Omental fat pad (tissue), 4 donors: ENCODE measurements around the gene WDR26. TPM values are rescaled to one million over a fixed set of nuclear protein-coding genes. Genes with fewer than 3 reads are reported as not detected.

Experiments
- ATAC-seq: fragments of 150-250 bp; one replicate; pipeline ENCODE4 v1.9.1; 2016; ENCODE audit warnings: mild to moderate bottlenecking, moderate library complexity; ENCODE audit not compliant: low FRiP score
- DNase-seq: peaks from one replicate; pipeline ENCODE4 v3.0.0-alpha.2; 2019; ENCODE audit warnings: low spot score
- CTCF ChIP-seq, 3 donors: fragments of 450-650 bp; IDR thresholded peaks; one replicate each; pipeline ENCODE4 v1.5.1; 2016 to 2017; ENCODE audit warnings: antibody characterized with exemption in 3 of 3, mild to moderate bottlenecking in 3 of 3, moderate library complexity in 2 of 3
- total RNA-seq, 4 donors: library from RNA; depleted of rRNA; stranded (reverse); fragments of >200 nt; gene quantifications; one replicate each; pipeline ENCODE4 v1.1.0, GENCODE V29; 2016

Gene WDR26
- total RNA-seq, 4 donors from 2014 or later = 79.9 to 101 (median 93.8) TPM

GRCh38 chr1:224459966-224460365, 25.4 kb upstream of the WDR26 start:
- ATAC-seq = no peak
- no peak for TF ChIP-seq CTCF (IDR thresholded peaks at IDR 0.05)
- DNase-seq = no peak

DNA sequence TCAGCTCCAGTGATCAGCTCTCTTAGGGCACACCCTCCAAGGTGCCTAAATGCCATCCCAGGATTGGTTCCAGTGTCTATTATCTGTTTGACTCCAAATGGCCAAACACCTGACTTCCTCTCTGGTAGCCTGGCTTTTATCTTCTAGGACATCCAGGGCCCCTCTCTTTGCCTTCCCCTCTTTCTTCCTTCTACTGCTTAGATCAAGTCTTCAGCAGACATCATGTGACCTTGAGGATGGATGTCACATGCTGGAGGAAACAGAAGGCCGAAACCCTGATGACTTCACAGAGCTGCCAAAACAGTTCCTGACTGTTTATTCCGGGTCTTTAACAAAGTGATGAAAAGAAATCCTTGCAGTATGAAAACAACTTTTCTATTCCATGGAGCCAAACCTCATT, 24.4 kb upstream of the WDR26 start:
- ATAC-seq (no peak), DNase-seq (no peak)
- no peak for TF ChIP-seq CTCF (IDR thresholded peaks at IDR 0.05)

DNA sequence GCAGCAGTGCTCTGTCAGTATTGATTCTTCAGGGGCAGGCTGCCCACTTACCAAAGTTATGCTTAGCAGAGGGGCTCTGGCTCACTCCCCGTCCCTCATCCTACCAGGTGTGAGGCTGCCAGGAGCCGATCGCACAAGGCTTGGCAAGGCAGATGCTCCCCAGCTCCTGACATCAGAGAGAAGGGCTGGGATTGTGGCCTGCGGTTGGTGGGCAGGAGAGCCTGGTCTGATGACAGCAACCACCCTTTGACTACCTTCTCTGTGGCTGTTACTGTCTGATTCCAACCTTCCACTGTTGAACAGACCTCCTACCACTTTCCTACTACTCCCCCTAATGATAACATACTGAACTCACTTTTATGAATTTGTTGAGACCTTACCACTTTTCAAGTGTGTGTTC, 23.7 kb upstream of the WDR26 start:
- no peak for TF ChIP-seq CTCF (IDR thresholded peaks at IDR 0.05)
- no peak for ATAC-seq
- DNase-seq = no peak

DNA sequence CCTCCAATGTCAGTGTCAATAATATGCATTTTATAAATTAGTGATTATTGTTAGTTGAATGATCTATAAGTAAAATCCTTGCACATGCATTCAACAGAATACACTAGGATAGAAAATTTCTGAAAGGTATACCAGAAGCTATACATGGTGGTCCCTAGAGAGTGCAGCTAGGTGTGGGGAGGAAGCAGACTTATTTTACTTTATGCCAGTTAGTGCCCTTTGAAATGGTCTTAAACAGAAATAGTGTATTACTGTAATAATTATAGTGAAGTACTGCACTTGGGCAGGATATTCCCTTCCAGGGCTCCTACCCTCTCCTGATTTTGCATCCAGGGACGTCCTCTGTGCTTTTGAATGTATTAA, 23.2 kb upstream of the WDR26 start:
- DNase-seq = no peak
- ATAC-seq = no peak
- TF ChIP-seq CTCF (IDR thresholded peaks at IDR 0.05) = peak in 1 of 3 donors; percentile 41

DNA sequence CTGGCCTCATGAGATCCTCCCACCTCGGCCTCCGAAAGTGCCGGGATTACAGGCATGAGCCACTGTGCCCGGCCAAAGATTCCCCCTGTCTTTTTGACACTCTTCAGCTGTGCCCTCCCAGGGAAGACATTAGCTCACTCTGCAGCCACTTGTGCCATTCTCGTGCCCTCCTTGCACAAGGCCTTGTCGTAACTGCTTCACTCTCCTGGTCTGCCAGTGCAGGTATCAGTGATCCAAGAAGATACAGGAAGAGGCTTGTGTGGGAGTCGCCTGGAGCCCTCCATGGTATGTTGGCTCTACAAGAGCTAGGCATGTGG, 22.0 kb upstream of the WDR26 start:
- ATAC-seq (no peak), DNase-seq (no peak)
- no peak for TF ChIP-seq CTCF (IDR thresholded peaks at IDR 0.05)

DNA sequence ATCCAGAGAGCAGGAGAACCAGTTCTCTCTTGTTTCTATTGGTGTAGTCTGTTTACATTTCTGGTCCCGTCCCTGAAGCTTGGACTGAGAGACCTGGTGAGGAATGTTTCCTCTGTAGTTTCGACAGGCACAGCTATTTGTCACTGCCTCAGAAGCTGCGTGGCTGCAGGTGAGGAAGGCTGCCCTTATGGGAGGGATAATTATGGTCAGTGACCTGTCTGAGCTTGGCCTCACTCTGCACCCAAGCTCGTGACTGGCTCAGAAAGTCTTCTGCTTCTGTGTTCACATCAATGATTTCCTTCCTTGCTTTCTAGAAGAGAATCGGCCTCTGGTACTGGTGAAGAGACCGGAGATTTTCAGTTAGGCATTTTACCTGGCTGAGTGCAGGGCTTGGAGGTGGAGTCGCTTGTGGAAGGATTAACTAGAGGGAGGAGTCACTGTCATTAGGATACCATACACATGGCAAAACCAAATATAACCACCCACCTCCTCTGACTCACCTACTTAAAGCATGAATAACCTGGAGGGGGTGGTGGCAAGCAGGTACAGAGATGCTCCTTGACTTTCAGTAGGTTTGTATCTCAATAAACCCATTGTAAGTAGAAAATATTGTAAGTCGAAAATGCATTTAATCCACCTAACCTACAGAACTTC, 19.9 kb upstream of the WDR26 start:
- ATAC-seq (no peak), DNase-seq (no peak)
- TF ChIP-seq CTCF (IDR thresholded peaks at IDR 0.05) = no peak

DNA sequence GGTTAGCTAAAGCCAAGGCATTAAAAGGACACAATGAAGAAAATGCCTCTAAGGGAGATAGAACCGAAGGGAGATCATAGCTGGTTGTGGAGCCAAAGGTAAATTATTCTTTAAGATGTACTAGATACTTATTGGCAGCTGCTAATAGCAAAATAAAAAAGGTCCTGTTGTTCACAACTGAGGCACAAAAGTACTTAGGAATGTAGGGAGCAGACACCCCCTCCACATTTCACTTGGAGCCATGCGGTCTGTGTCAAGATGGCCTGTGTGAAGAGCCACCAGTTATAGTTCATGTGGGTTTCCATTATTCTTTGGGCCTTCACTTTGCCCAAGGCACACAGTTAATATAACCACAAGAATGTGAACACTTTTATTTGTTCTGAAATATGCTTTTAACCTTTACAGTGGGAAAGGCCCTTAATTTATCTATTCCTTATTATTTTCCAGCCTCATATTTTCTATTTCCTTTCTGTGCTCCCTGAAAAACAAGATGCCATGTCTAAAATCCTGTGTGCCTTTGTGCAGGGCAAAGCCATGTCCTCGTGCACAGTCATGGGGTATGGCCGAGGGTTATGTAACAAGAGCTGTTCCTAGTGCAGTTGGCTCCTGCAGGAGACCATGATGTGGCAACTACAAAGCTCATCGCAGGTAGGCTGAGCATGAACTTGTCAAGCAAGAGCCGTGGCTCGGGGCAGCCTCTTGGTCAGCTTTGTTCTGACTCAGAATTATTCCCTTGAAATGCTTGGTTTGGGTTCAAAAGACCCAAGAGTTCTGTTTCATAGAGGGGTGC, 16.2 kb upstream of the WDR26 start:
- TF ChIP-seq CTCF (IDR thresholded peaks at IDR 0.05) = no peak
- ATAC-seq (no peak), DNase-seq (no peak)
